Measurements from ENCODE around the gene FLYWCH2.

Gene FLYWCH2

GRCh38 chr16:2867987-2868789 is 14.8 kb upstream of the FLYWCH2 start (continued):
- TF ChIP-seq PRDM2 (tag by site-specific recombination; IDR thresholded peaks at IDR 0.05; ENCODE audit: borderline replicate concordance): no peak
- TF ChIP-seq ZNF18 (tag by site-specific recombination; IDR thresholded peaks at IDR 0.05): 0 out of 2 replicates have a peak, but pooled peaks have one; percentile 21
- TF ChIP-seq ZNF571 (tag by site-specific recombination; IDR thresholded peaks at IDR 0.05): no peak
- TF ChIP-seq ZNF292 (tag by site-specific recombination; IDR thresholded peaks at IDR 0.05; ENCODE audit: borderline replicate concordance, low read depth): no peak
- TF ChIP-seq ZBTB26 (tag by site-specific recombination; optimal IDR thresholded peaks at IDR 0.05): peak; percentile 41
- peak; percentile 62 for TF ChIP-seq KLF16 (tag by site-specific recombination; IDR thresholded peaks at IDR 0.05)
- no peak for TF ChIP-seq ZNF555 (tag by site-specific recombination; conservative IDR thresholded peaks at IDR 0.05)
- no peak for TF ChIP-seq ZBTB44 (tag by site-specific recombination; IDR thresholded peaks at IDR 0.05)
- peak; percentile 53 for TF ChIP-seq ZNF660 (tag by site-specific recombination; IDR thresholded peaks at IDR 0.05)
- peak; percentile 88 for TF ChIP-seq ZBTB17 (tag by site-specific recombination; IDR thresholded peaks at IDR 0.05)
- TF ChIP-seq ZNF548 (tag by site-specific recombination; IDR thresholded peaks at IDR 0.05): no peak
- no peak for TF ChIP-seq ZNF112 (tag by site-specific recombination; IDR thresholded peaks at IDR 0.05)
- TF ChIP-seq PRDM10 (tag by site-specific recombination; IDR thresholded peaks at IDR 0.05): 0 out of 2 replicates have a peak, but pooled peaks have one; percentile 28
- no peak for TF ChIP-seq ZNF48 (tag by site-specific recombination; IDR thresholded peaks at IDR 0.05)
- no peak for TF ChIP-seq ZNF529 (tag by site-specific recombination; IDR thresholded peaks at IDR 0.05; ENCODE audit: insufficient replicate concordance)
- TF ChIP-seq ZNF610 (tag by site-specific recombination; IDR thresholded peaks at IDR 0.05; ENCODE audit: borderline replicate concordance): peak; percentile 74
- peak; percentile 83 for TF ChIP-seq ZNF2 (tag by site-specific recombination; IDR thresholded peaks at IDR 0.05)
- peak; percentile 73 for TF ChIP-seq KLF10 (tag by site-specific recombination; IDR thresholded peaks at IDR 0.05)
- no peak for TF ChIP-seq SCRT2 (tag by site-specific recombination; IDR thresholded peaks at IDR 0.05)
- TF ChIP-seq ZNF488 (tag by site-specific recombination; IDR thresholded peaks at IDR 0.05): no peak
- TF ChIP-seq ZNF366 (tag by site-specific recombination; conservative IDR thresholded peaks at IDR 0.05): peak; percentile 55; the same call in 1 of the 2 replicates
- TF ChIP-seq ZBTB20 (tag by site-specific recombination; IDR thresholded peaks at IDR 0.05): no peak; the same call in 1 of the 2 replicates
- 0 out of 2 replicates have a peak, but pooled peaks have one; percentile 27 for TF ChIP-seq TRIM28 (IDR thresholded peaks at IDR 0.05; ENCODE audit: borderline replicate concordance, low read length)
- TF ChIP-seq REPIN1 (tag by site-specific recombination; IDR thresholded peaks at IDR 0.05; ENCODE audit: low read depth): no peak; the same call in 1 of the 2 replicates

Data from HEK293 (cell line).